ENCODE data around the gene IL37. TPM values are rescaled to one million over a fixed set of nuclear protein-coding genes. Genes with fewer than 3 reads are reported as not detected.

The IL37 gene
- total and polyA plus RNA-seq, 2 donors (not counting 1 experiment from before 2014, with no cell fraction given), result 0.79 TPM; not detected in 1

GRCh38 chr2:112917856-112918255 lies 6.9 kb downstream of the IL37 start:
- peaks cover 2% of the 10 kb centered on the region for H3K9me3 Mint-ChIP-seq (ENCODE audit: insufficient read depth)
- intact Hi-C loops (cut with micrococcal nuclease), result no loop called here
- DNase-seq (no peak), ATAC-seq (ENCODE audit: low read depth) (no peak)
- Histone ChIP-seq H3K9ac (ENCODE audit: low read length) (no peak overlapping the region), H3K4me2 (replicated peaks; ENCODE audit: low read depth, low read length, poor library complexity, severe bottlenecking) (no peak overlapping the region), H3K4me1 (ENCODE audit: control insufficient read depth in 2 of 2, insufficient read depth in 2 of 2, low read length in 2 of 2) (no peaks in the 10 kb centered on the region), H3K27me3 (replicated peaks in 1 of 4; ENCODE audit: control extremely low read depth in 1 of 4, control insufficient read depth in 3 of 4, insufficient read depth in 4 of 4, low read length in 3 of 4) (no peaks in the 10 kb centered on the region), H3K36me3 (replicated peaks in 1 of 2; ENCODE audit: control extremely low read depth in 1 of 2, control insufficient read depth in 1 of 2, extremely low read depth in 1 of 2, insufficient read depth in 2 of 2, low read length in 1 of 2) (no peaks in the 10 kb centered on the region), H3K79me2 (ENCODE audit: control insufficient read depth, insufficient read depth, low read length) (no peaks in the 10 kb centered on the region), H4K20me1 (ENCODE audit: control insufficient read depth, insufficient read depth, low read length, poor library complexity, severe bottlenecking) (no peaks in the 10 kb centered on the region), H3K9me3 (ENCODE audit: control extremely low read depth in 1 of 3, control insufficient read depth in 2 of 3, insufficient read depth in 1 of 3, low read length in 2 of 3) (no peaks in the 10 kb centered on the region), H3K4me3 (ENCODE audit: control extremely low read depth in 1 of 5, extremely low read depth in 1 of 5, insufficient read depth in 1 of 5, low read depth in 2 of 5, low read length in 4 of 5) (no peak overlapping the region), H2AFZ (ENCODE audit: insufficient read depth, low read depth, low read length, poor library complexity, severe bottlenecking) (no peak overlapping the region), H3K27ac (ENCODE audit: low read length in 2 of 2) (no peak overlapping the region)
- TF ChIP-seq, protein P1, sequence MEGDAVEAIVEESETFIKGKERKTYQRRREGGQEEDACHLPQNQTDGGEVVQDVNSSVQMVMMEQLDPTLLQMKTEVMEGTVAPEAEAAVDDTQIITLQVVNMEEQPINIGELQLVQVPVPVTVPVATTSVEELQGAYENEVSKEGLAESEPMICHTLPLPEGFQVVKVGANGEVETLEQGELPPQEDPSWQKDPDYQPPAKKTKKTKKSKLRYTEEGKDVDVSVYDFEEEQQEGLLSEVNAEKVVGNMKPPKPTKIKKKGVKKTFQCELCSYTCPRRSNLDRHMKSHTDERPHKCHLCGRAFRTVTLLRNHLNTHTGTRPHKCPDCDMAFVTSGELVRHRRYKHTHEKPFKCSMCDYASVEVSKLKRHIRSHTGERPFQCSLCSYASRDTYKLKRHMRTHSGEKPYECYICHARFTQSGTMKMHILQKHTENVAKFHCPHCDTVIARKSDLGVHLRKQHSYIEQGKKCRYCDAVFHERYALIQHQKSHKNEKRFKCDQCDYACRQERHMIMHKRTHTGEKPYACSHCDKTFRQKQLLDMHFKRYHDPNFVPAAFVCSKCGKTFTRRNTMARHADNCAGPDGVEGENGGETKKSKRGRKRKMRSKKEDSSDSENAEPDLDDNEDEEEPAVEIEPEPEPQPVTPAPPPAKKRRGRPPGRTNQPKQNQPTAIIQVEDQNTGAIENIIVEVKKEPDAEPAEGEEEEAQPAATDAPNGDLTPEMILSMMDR (IDR thresholded peaks at IDR 0.05), result no peak
- TF ChIP-seq EZH2 (IDR thresholded peaks at IDR 0.05; ENCODE audit: borderline replicate concordance, insufficient read depth, low read depth, low read length, poor library complexity, severe bottlenecking), result no peak
- WGBS (ENCODE audit: insufficient coverage), result 100% methylated on average over 1 of the region's 5 CpGs
- H3K4me3 Mint-ChIP-seq, result no peak overlapping the region
- peaks cover 3% of the 10 kb centered on the region for H3K27me3 Mint-ChIP-seq
- no peaks in the 10 kb centered on the region for H3K4me1 Mint-ChIP-seq
- POLR2A ChIA-PET, result no interaction called here
- no peak overlapping the region for H3K27ac Mint-ChIP-seq
- CTCF ChIA-PET, result interaction anchor here (0.5 kb wide), 1 partner anchor 167 kb away, joined by 3 read pairs; no protein-coding TSS in a partner anchor

DNA sequence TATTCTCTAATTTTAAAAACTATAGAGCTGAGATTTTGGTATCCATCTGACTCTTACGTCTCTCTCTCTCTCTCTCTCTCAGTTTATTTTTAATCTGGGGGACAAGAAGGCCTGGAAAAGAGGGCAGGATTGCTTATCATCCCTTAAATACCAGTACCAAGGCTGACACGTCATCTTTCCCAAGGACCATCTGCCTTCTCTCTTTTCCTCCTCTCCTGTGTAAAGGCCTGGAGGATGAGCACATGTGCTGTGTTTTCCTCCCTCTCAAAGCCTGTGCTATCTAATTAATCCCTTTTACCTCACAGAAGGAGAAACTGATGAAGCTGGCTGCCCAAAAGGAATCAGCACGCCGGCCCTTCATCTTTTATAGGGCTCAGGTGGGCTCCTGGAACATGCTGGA lies 7.3 kb downstream of the IL37 start:
- Histone ChIP-seq H3K27me3 (replicated peaks in 1 of 4; ENCODE audit: control extremely low read depth in 1 of 4, control insufficient read depth in 3 of 4, insufficient read depth in 4 of 4, low read length in 3 of 4) (no peaks in the 10 kb centered on the region), H4K20me1 (ENCODE audit: control insufficient read depth, insufficient read depth, low read length, poor library complexity, severe bottlenecking) (no peaks in the 10 kb centered on the region), H3K4me1 (ENCODE audit: control insufficient read depth in 2 of 2, insufficient read depth in 2 of 2, low read length in 2 of 2) (no peaks in the 10 kb centered on the region), H2AFZ (ENCODE audit: insufficient read depth, low read depth, low read length, poor library complexity, severe bottlenecking) (no peak overlapping the region), H3K27ac (ENCODE audit: low read length in 2 of 2) (no peak overlapping the region), H3K36me3 (replicated peaks in 1 of 2; ENCODE audit: control extremely low read depth in 1 of 2, control insufficient read depth in 1 of 2, extremely low read depth in 1 of 2, insufficient read depth in 2 of 2, low read length in 1 of 2) (no peaks in the 10 kb centered on the region), H3K79me2 (ENCODE audit: control insufficient read depth, insufficient read depth, low read length) (no peaks in the 10 kb centered on the region), H3K9ac (ENCODE audit: low read length) (no peak overlapping the region), H3K4me3 (ENCODE audit: control extremely low read depth in 1 of 5, extremely low read depth in 1 of 5, insufficient read depth in 1 of 5, low read depth in 2 of 5, low read length in 4 of 5) (no peak overlapping the region), H3K9me3 (ENCODE audit: control extremely low read depth in 1 of 3, control insufficient read depth in 2 of 3, insufficient read depth in 1 of 3, low read length in 2 of 3) (no peaks in the 10 kb centered on the region), H3K4me2 (replicated peaks; ENCODE audit: low read depth, low read length, poor library complexity, severe bottlenecking) (no peak overlapping the region)
- Mint-ChIP-seq H3K4me1 (no peaks in the 10 kb centered on the region), H3K27me3 (peaks cover 3% of the 10 kb centered on the region), H3K4me3 (no peak overlapping the region), H3K27ac (no peak overlapping the region), H3K9me3 (ENCODE audit: insufficient read depth) (peaks cover 2% of the 10 kb centered on the region)
- ATAC-seq (ENCODE audit: low read depth) (no peak), DNase-seq (no peak)
- CTCF ChIA-PET, result no interaction called here
- intact Hi-C loops (cut with micrococcal nuclease), result no loop called here
- WGBS (ENCODE audit: insufficient coverage), result 100% methylated on average over 2 of the region's 4 CpGs
- POLR2A ChIA-PET, result no interaction called here
- no peak for TF ChIP-seq EZH2 (IDR thresholded peaks at IDR 0.05; ENCODE audit: borderline replicate concordance, insufficient read depth, low read depth, low read length, poor library complexity, severe bottlenecking)
- TF ChIP-seq, protein P1 (IDR thresholded peaks at IDR 0.05), result no peak
